8988T (cell line): Measurements from ENCODE around the gene MIA3.
"Not testable (repeated sequence)": the region's sequence is repeated elsewhere in the genome, so short reads cannot be mapped to it uniquely, and the experiment has no call there.

Source experiments
- DNase-seq: peaks from one replicate; pipeline ENCODE4 v3.0.0; 2011

Gene MIA3, protein sequence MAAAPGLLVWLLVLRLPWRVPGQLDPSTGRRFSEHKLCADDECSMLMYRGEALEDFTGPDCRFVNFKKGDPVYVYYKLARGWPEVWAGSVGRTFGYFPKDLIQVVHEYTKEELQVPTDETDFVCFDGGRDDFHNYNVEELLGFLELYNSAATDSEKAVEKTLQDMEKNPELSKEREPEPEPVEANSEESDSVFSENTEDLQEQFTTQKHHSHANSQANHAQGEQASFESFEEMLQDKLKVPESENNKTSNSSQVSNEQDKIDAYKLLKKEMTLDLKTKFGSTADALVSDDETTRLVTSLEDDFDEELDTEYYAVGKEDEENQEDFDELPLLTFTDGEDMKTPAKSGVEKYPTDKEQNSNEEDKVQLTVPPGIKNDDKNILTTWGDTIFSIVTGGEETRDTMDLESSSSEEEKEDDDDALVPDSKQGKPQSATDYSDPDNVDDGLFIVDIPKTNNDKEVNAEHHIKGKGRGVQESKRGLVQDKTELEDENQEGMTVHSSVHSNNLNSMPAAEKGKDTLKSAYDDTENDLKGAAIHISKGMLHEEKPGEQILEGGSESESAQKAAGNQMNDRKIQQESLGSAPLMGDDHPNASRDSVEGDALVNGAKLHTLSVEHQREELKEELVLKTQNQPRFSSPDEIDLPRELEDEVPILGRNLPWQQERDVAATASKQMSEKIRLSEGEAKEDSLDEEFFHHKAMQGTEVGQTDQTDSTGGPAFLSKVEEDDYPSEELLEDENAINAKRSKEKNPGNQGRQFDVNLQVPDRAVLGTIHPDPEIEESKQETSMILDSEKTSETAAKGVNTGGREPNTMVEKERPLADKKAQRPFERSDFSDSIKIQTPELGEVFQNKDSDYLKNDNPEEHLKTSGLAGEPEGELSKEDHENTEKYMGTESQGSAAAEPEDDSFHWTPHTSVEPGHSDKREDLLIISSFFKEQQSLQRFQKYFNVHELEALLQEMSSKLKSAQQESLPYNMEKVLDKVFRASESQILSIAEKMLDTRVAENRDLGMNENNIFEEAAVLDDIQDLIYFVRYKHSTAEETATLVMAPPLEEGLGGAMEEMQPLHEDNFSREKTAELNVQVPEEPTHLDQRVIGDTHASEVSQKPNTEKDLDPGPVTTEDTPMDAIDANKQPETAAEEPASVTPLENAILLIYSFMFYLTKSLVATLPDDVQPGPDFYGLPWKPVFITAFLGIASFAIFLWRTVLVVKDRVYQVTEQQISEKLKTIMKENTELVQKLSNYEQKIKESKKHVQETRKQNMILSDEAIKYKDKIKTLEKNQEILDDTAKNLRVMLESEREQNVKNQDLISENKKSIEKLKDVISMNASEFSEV (N-terminal part only)

GRCh38 chr1:222618001-222618879 is at the start of gene MIA3:
MIA3 (plus strand) TSS chr1:222618097; CDS start chr1:222618111, 14 bp downstream.
- DNase-seq, result peak; percentile 80

- DNase-seq, result no peak
Measured at GRCh38 chr1:222570837-222571236, 47.1 kb upstream of the MIA3 start.

- no peak for DNase-seq
Measured at GRCh38 chr1:222579316-222579715, 38.6 kb upstream of the MIA3 start.

GRCh38 chr1:222582099-222582774 is 35.7 kb upstream of the MIA3 start:
- DNase-seq, result no peak

DNA sequence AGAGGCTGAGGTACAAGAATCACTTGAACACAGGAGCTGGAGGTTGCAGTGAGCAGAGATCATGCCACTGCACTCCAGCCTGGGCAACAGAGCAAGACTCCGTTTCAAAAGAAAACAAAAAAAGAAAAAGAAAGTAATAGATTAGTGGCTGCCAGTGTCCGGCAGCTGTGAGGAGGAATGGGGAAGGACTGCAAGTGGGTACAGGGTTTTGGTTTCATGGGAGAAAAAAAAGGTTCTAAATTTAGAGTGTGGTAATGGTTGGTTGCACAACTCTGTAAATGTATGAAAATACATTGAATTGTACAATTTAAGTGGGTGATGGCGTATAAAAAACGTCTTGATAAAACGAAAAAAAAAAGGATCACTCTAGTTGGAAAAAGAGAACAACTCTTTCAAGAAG is 34.8 kb upstream of the MIA3 start:
- no peak for DNase-seq

DNA sequence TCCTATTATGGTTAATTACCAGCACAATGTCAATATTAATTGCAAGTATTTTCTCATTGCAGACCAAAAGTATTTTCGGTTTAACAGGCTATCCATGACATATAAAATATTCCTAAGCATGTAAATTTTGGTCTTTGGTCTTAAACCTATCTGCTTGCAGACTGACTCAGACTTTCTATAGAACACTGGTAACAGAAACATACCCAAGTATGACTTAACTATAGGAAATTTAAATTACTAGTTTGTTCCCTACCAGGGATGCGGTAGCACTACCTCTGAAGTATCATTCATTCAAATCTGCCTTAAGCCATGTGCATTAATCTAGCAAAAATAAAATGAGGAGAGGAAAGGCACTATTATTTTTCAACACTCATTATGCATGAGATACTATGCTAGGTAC is 31.1 kb upstream of the MIA3 start:
- DNase-seq, result no peak

- DNase-seq, result no peak
Measured at GRCh38 chr1:222588135-222588534, 29.8 kb upstream of the MIA3 start.

GRCh38 chr1:222589462-222590302 is 28.2 kb upstream of the MIA3 start, which contains the start of gene TAF1A:
TAF1A (minus strand) TSS chr1:222589933.
- peak; percentile 32 for DNase-seq

GRCh38 chr1:222592171-222592570 is 25.7 kb upstream of the MIA3 start:
- no peak for DNase-seq

DNA sequence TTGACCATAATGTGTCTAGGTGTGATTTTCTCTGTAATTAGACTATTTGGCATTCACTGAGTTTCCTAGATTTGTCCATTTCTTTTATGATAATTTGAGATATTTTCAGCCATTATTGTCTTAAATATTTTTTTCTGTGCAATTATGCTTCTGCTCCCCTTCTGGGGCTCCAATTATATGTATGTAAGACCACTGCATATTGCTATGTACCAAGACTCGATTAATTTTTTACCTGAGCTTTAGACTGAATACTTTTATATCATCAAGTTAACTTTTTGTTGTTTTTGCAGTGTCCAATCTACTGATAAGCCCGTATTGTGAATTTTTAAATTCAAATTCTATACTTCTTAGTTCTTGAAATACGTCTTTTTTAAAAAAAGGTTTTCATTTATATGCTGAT is 23.1 kb upstream of the MIA3 start:
- DNase-seq, result no peak

GRCh38 chr1:222596696-222597095 is 21.2 kb upstream of the MIA3 start:
- no peak for DNase-seq

DNA sequence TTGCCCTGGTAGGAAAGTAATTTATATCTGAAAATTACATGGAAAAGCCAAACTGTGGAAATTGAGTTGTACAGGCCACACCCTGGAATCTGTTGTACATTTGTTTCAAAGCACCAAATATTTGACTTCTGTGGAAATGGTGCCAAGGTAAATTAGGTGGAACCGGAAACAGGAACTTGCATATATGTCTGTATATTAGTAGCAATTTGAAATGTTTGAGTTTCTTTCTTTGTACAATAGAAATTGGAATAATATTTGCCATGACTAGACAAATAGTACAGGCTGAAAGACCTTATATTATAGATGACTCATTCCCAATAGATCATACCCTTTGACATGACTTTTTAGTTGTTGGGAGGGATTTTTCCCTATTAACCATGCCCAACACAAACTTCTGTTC is 17.6 kb upstream of the MIA3 start:
- DNase-seq, result no peak

- DNase-seq, result no peak
Measured at GRCh38 chr1:222601257-222601656, 16.6 kb upstream of the MIA3 start.

DNA sequence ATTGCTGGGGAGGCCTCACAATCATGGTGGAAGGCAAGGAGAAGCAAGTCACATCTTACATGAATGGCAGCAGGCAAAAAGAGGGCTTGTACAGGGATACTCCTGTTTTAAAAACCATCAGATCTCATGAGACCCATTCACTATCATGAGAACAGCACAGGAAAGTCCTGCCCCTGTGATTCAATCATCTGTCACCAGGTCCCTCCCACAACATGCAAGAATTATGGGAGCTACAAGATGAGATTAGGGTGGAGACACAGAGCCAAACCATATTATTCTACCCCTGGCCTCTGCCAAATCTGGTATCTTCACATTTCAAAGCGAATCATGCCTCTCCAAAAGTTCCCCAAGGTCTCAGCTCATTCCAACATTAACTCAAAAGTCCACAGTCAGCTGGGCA is 11.1 kb upstream of the MIA3 start:
- DNase-seq, result no peak

DNA sequence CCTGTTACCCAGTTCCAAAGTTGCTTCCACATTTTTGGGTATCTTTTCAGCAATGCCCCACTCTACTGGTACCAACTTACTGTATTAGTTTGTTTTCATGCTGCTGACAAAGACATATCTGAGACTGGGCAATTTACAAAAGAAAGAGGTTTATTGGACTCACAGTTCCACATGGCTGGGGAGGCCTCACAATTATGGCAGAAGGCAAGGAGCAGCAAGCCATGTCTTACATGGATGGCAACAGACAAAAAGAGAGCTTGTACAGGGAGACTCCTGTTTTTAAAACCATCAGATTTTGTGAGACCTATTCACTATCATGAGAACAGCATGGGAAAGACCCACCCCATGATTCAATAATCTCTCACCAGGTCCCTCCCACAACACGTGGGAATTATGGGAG is 8.8 kb upstream of the MIA3 start:
- not testable (repeated sequence) for DNase-seq

- no peak for DNase-seq
Measured at GRCh38 chr1:222610728-222611127, 7.2 kb upstream of the MIA3 start.

GRCh38 chr1:222613627-222614026 is 4.3 kb upstream of the MIA3 start:
- no peak for DNase-seq

- DNase-seq, result no peak
Measured at GRCh38 chr1:222616525-222616924, 1.4 kb upstream of the MIA3 start.

DNA sequence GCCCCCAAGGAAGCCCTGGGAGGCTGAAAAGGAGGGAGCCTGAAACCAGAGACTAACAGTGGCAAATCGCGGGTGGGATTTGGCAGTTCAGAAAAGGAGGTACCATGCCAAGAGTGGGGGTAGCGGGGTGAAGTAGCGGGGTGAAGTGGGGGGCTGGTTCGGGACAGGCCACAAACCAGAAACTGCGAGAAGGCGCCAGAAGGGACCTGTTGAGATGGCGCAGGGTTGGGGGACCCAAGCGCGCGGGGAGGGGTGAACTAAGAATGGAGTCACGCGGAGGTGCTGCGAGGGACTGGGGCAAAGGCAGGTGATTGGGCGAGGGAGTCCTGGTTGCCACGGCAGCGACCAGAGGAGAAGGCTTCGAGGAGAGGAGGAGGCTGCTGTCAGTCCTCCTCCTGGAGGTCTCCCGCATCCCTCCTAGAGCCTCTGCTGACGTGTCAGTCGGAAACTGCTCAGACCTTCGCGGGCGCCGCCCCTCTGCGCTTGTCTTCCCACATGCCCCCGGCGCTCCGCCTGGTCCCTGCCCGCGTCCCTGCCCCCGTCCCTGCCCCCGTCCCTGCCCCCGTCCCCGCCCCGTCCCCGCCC is 438 bp upstream of the MIA3 start:
- peak; percentile 71 for DNase-seq
